Activated CD4-positive, alpha-beta T cell treated with anti-CD3 and anti-CD28 coated beads, Interleukin-2, amount 10 ng/mL, durations not matched to agents 7 days and 5 days (primary cell): ENCODE measurements around the gene HAPSTR1. TPM values are rescaled to one million over a fixed set of nuclear protein-coding genes. Genes with fewer than 3 reads are reported as not detected.
A peak's percentile ranks its signal among the peaks of the same experiment; 100 is the strongest.

Experiments used
- CTCF ChIA-PET: fragments of 350-600 bp; sonication (Branson Sonifier 250); formaldehyde crosslinking; loops from one replicate; lab custom pipeline; 2021; ENCODE audit warnings: antibody characterized with exemption; lab: Charles Lee
- POLR2A ChIA-PET: fragments of 350-600 bp; sonication (Branson Sonifier 250); formaldehyde crosslinking; loops from one replicate; lab custom pipeline; 2021; ENCODE audit warnings: antibody characterized with exemption; lab: Charles Lee
- DNase-seq: peaks from one replicate; pipeline ENCODE4 v3.0.0-alpha.2; 2020
- H3K27ac Mint-ChIP-seq: one replicate; pipeline ENCODE4 v1.8.0; 2021; ENCODE audit warnings: mild to moderate bottlenecking, moderate library complexity, mixed read lengths
- H3K27me3 Mint-ChIP-seq: one replicate; pipeline ENCODE4 v1.8.0; 2021; ENCODE audit warnings: mixed read lengths
- H3K36me3 Mint-ChIP-seq: one replicate; pipeline ENCODE4 v1.8.0; 2021; ENCODE audit warnings: low read depth, mixed read lengths
- H3K4me1 Mint-ChIP-seq: one replicate; pipeline ENCODE4 v1.8.0; 2021; ENCODE audit warnings: mixed read lengths
- H3K4me3 Mint-ChIP-seq: one replicate; pipeline ENCODE4 v1.8.0; 2021; ENCODE audit warnings: mild to moderate bottlenecking, moderate library complexity, mixed read lengths
- H3K9me3 Mint-ChIP-seq: one replicate; pipeline ENCODE4 v1.8.0; 2021; ENCODE audit warnings: mixed read lengths
- total RNA-seq, 2 experiments: library from RNA; stranded (reverse); gene quantifications; one replicate each; pipeline ENCODE4 v1.2.3, GENCODE V29; 2021

HAPSTR1 gene
- total RNA-seq, 2 experiments from 2014 or later, result 55.0 to 55.6 TPM

DNA sequence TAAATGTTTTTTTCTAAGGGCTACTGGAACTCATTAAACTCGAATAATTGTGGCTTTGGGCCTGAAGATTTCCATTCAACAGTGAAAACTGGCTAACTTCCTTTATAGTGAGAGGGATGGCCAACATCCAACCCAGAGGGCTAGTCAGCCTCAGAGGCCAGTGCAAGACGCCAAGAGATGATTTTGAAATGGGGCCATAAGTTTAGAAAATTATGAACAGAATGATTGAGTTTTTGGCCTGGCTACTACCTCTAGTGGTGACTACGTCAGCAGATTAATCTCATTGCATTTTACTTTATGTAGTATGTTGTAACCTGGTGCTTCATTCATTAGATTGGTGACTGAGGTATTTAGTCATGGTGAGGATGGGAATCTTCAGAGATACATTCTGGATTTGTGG, 28.4 kb downstream of the HAPSTR1 start:
- no peak for DNase-seq
- Mint-ChIP-seq H3K27me3 (no peaks in the 10 kb centered on the region), H3K36me3 (peaks cover 61% of the 10 kb centered on the region), H3K9me3 (no peaks in the 10 kb centered on the region), H3K27ac (no peak overlapping the region), H3K4me3 (no peak overlapping the region), H3K4me1 (peaks cover 44% of the 10 kb centered on the region)
- POLR2A ChIA-PET, result no interaction called here
- CTCF ChIA-PET, result no interaction called here

DNA sequence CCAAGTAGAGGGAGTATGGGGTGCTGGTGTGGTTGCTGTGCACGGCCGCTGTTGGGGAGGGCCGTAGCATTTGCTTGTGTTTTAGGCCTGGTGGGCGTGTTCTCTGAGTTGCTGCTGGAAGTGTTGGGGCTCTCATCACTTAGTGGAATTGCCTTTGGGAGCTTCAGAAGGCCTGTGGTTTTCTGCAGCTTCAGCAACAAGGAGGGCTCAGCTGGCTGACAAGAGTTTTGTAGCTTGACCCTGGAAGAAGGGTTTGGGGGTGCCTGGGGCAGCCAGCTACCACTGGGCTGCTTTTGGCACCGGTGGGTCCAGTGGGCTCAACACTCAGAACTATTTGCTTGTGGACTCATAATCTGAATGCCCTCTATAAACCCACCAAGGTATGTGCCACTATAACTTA, 30.9 kb downstream of the HAPSTR1 start:
- H3K4me1 Mint-ChIP-seq, result peaks cover 45% of the 10 kb centered on the region
- POLR2A ChIA-PET, result no interaction called here
- no peak overlapping the region for H3K4me3 Mint-ChIP-seq
- peaks cover 40% of the 10 kb centered on the region for H3K36me3 Mint-ChIP-seq
- CTCF ChIA-PET, result interaction anchor here (0.5 to 1.3 kb wide), 3 partner anchors 14 to 54 kb away, joined by 4 to 5 read pairs (median 5); no protein-coding TSS in a partner anchor
- DNase-seq, result no peak
- no peak overlapping the region for H3K27ac Mint-ChIP-seq
- no peaks in the 10 kb centered on the region for H3K9me3 Mint-ChIP-seq
- no peaks in the 10 kb centered on the region for H3K27me3 Mint-ChIP-seq

DNA sequence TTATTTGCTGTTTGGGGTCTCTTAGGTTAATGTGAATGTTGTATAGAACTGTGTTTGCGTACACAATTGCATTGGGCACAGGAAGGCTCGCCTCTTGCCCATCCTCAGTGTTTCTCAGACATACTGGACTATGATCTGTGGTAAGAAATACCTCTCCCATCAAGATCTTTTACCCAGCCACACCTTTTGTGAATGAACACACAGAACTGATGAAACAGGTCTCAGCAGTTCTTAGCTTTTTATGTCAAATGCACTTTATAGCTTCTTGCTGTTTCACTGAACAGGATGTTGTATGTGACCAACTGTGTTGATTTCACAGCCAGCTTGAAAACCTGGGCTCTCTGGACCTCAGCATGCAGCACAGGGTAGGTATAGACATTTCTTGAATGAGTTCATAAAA, 31.5 kb downstream of the HAPSTR1 start:
- H3K27ac Mint-ChIP-seq, result peak overlapping the region; percentile 31
- ChIA-PET POLR2A (no interaction called here), CTCF (interaction anchor here (0.5 to 1.3 kb wide), 3 partner anchors 13 to 54 kb away, joined by 4 to 5 read pairs (median 5); no protein-coding TSS in a partner anchor)
- no peaks in the 10 kb centered on the region for H3K27me3 Mint-ChIP-seq
- H3K36me3 Mint-ChIP-seq, result peaks cover 35% of the 10 kb centered on the region
- no peak for DNase-seq
- no peaks in the 10 kb centered on the region for H3K9me3 Mint-ChIP-seq
- peaks cover 48% of the 10 kb centered on the region for H3K4me1 Mint-ChIP-seq
- H3K4me3 Mint-ChIP-seq, result no peak overlapping the region

DNA sequence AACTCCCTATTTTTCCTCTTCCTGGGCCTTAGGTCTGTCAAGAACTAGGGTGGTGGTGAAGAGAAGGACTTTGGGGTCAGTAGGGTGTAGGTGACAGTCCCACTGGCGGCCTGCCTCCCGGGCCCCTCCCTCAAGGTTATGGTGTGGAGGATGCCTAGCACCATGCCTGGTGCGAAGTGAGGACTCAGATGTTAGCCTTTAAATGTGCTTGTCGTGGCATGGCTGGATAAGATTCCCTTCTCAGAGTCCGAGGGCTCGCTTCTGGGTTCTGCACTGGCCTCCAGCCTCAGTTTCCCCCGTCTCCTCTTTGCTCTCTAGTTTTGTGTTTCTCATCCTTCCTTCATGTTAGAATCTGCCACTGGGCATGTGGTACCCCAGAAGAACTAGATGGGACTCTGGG, 32.0 kb downstream of the HAPSTR1 start:
- H3K4me1 Mint-ChIP-seq, result peaks cover 53% of the 10 kb centered on the region
- no peaks in the 10 kb centered on the region for H3K9me3 Mint-ChIP-seq
- ChIA-PET CTCF (interaction anchor here (1.3 kb wide), 1 partner anchor 16 kb away, joined by 5 read pairs; no protein-coding TSS in a partner anchor), POLR2A (no interaction called here)
- H3K27ac Mint-ChIP-seq, result no peak overlapping the region
- H3K4me3 Mint-ChIP-seq, result no peak overlapping the region
- DNase-seq, result no peak
- peaks cover 33% of the 10 kb centered on the region for H3K36me3 Mint-ChIP-seq
- H3K27me3 Mint-ChIP-seq, result no peaks in the 10 kb centered on the region

DNA sequence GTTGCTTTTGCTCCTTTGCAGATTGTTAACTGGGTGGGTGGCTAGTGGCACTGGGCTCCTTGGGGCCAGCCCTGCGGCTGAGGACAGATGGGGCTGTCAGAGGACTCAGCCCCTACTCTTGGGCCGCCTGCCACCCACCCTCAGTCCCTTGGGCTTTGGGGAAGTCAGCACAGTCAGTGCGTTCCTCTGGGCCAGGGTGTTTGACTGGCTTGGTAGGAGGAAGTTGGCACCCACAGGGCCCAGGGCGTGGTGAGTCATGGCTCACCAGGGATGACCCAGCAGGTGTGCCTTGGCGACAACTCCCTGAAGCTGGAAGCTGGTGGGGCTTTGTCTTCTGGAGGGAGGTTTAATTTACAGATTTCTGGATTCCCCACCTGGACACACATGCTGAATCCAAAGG, 32.4 kb downstream of the HAPSTR1 start:
- H3K27me3 Mint-ChIP-seq, result no peaks in the 10 kb centered on the region
- H3K36me3 Mint-ChIP-seq, result peaks cover 29% of the 10 kb centered on the region
- CTCF ChIA-PET, result interaction anchor here (1.2 kb wide), 1 partner anchor 15 kb away, joined by 3 read pairs; no protein-coding TSS in a partner anchor
- peaks cover 56% of the 10 kb centered on the region for H3K4me1 Mint-ChIP-seq
- no peak overlapping the region for H3K4me3 Mint-ChIP-seq
- no peak overlapping the region for H3K27ac Mint-ChIP-seq
- no peak for DNase-seq
- no peaks in the 10 kb centered on the region for H3K9me3 Mint-ChIP-seq
- POLR2A ChIA-PET, result no interaction called here

DNA sequence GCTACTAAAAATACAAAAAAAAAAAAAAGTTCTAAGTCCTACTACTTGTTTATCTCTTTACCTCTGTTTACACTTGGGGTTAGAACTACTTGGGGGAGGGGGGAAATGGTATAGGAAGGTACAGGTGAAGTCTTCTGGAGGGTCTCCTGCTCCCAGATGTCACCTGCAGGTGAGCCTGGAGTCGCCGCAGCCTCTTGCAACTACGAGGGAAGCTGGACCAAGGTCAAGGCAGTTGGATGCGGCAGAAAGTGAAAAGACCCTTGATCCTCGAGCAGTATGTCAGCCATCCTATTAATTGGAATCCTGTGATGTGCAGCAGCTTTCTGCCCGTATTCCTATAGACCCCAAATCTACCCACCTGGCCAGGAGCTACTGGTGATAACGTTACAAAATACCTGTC, 33.0 kb downstream of the HAPSTR1 start:
- Mint-ChIP-seq H3K4me1 (peaks cover 57% of the 10 kb centered on the region), H3K27ac (peak overlapping the region; percentile 71)
- CTCF ChIA-PET, result interaction anchor here (1.2 to 1.7 kb wide), 2 partner anchors 14 to 15 kb away, joined by 3 to 4 read pairs; no protein-coding TSS in a partner anchor

DNA sequence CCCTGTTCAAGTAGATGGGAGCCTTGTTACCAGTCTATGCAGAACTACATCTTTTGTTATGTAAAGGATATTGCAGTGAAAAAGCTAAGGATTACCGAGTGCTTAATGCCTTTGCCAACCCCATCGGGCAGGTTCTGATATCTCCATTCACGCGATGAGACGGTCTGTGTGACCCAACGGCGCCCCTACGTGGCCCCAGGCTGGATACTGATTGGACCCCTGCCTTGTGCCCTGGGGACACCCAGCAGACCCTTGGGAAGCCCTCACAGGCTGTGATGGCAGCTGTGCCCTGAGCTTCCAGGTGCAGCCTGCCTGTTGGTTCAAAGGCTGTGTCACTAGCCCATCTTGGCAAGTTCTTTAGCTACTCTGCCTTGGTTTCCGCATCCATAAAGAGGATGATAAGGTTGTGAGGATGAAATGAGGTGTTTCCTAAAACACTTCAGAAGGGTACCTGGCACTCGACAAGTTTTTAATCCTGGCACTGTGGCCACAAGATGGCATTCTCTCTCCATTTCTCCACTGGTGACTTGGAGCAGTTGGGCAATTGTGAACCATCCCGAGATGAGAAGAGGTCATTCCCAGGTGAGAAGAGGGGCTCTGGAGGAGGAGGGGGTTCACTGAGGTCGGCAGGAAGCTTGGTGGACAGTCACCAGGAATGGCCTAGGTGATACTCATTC, 33.6 kb downstream of the HAPSTR1 start:
- peak overlapping the region; percentile 60 for H3K27ac Mint-ChIP-seq
- no peak for DNase-seq
- ChIA-PET POLR2A (no interaction called here), CTCF (interaction anchor here (0.6 to 1.7 kb wide), 3 partner anchors 14 to 1650 kb away, joined by 3 to 4 read pairs (median 3); no protein-coding TSS in a partner anchor)
- peaks cover 19% of the 10 kb centered on the region for H3K36me3 Mint-ChIP-seq
- H3K9me3 Mint-ChIP-seq, result no peaks in the 10 kb centered on the region
- no peak overlapping the region for H3K4me3 Mint-ChIP-seq
- peaks cover 54% of the 10 kb centered on the region for H3K4me1 Mint-ChIP-seq
- no peaks in the 10 kb centered on the region for H3K27me3 Mint-ChIP-seq

More for the DNA sequence above, 33.0 kb downstream of the HAPSTR1 start:
- Mint-ChIP-seq H3K4me3 (no peak overlapping the region), H3K36me3 (peaks cover 25% of the 10 kb centered on the region), H3K27me3 (no peaks in the 10 kb centered on the region), H3K9me3 (no peaks in the 10 kb centered on the region)
- POLR2A ChIA-PET, result no interaction called here
- DNase-seq, result no peak

DNA sequence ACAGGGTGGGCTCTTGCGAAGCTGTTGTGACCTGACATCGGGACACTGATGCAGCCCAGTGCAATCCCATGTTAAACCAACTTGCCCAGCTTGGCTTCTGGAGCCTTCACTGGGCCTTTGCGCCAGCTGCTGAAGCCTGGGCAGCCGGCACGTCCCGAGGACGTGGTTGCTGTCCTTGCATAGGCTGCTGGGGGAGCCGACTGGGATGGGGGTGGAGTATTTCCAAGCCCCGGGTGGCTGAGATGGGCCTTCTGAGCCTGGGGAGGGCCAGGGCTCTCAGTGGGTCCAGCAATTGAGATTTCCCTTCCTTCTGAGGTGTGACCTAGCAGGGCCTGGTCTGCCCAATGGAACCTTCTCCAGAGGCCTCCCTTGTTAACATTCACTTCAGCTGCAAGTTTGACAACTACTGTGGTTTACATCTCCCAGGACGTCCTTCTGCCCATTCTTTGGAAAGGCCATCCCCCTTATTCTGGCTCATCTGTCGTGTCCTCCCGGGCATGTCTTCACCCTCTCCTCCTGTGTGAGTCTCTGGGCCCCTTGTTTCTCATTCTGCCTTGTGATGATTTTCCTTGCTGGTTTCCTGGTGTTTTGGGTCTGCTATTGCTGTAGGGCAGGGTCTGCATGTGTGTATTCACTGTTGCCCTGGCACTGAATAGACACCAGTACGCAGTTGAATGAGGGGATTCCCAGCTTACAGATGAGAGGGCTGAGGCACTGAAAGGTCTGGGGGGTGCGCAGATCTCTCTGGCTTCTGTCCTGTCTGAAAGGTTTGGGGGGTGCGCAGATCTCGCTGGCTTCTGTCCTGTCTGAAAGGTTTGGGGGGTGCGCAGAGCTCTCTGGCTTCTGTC, 34.4 kb downstream of the HAPSTR1 start:
- ChIA-PET POLR2A (no interaction called here), CTCF (interaction anchor here (0.6 to 1.7 kb wide), 5 partner anchors 9 to 1649 kb away, joined by 3 to 6 read pairs (median 4); no protein-coding TSS in a partner anchor)
- H3K27ac Mint-ChIP-seq, result peak overlapping the region; percentile 25
- H3K36me3 Mint-ChIP-seq, result peaks cover 15% of the 10 kb centered on the region
- H3K27me3 Mint-ChIP-seq, result no peaks in the 10 kb centered on the region
- H3K4me1 Mint-ChIP-seq, result peaks cover 55% of the 10 kb centered on the region
- no peak overlapping the region for H3K4me3 Mint-ChIP-seq
- no peak for DNase-seq
- H3K9me3 Mint-ChIP-seq, result no peaks in the 10 kb centered on the region

DNA sequence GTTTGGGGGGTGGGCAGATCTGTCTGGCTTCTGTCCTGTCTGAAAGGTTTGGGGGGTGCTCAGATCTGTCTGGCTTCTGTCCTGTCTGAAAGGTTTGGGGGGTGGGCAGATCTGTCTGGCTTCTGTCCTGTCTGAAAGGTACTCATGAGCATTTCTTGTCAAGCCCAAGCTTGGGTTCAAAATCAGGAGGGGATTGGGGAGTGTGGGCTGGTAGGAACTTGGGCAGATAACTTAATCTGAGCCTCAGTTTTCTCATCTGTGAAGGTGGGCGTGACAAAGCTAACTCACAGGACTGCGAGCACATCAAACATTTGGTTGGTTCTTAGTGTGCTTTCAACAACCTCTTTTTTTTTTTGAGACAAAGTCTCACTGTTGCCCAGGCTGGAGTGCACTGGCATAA, 35.2 kb downstream of the HAPSTR1 start:
- Mint-ChIP-seq H3K27ac (peak overlapping the region; percentile 73), H3K27me3 (no peaks in the 10 kb centered on the region), H3K9me3 (no peaks in the 10 kb centered on the region), H3K4me3 (no peak overlapping the region), H3K4me1 (peaks cover 55% of the 10 kb centered on the region), H3K36me3 (peaks cover 15% of the 10 kb centered on the region)
- DNase-seq, result no peak
- ChIA-PET CTCF (interaction anchor here (0.6 to 1.4 kb wide), 4 partner anchors 8 to 244 kb away, joined by 3 to 6 read pairs (median 4); no protein-coding TSS in a partner anchor), POLR2A (no interaction called here)

DNA sequence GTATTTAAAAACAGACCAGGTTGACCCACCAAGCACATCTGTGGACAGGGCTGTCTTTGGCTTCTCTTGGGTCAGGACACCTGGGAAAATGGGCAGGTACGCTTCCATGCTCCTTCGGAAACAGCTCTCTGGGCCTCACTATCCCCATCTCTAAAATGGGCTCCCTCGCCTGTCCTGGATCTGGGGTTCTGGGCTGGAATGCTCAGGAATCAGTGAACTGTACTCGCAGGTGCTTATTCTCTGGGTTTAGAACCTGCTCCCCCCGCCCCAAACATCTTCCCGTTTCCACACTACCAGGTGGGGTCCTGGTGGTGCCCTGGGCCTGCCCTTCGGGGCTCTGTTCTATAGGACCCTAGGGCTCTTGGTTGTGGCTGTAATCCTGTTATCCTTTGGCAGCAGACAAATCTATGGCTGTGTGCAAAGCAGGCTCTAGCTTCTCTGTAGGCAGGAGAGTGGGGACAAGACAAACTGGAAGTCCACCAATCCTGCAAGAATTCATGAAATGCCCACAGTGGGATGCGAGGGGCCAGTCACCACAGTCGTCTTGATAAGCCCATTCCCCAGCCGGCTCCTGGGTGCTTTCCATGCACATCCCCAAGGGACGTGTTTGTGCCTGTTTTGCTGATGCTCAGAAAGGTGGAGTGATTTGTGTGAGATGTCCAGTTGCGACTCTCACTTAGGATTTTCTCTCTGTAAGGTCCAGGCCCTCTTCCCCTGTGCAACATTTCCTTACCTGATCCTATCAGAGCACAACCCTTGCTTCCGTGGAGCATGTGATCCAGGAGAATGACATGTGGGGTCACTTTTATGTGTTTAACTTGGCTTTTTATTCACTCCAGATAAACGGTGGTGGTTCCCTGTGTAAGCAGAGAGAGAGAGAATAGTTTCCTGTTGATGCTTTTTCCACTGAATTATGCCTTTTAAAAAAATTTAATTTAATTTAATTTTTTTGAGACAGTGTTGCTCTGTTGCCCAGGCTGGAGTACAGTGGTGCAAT, 37.2 kb downstream of the HAPSTR1 start:
- H3K4me3 Mint-ChIP-seq, result no peak overlapping the region
- H3K9me3 Mint-ChIP-seq, result no peaks in the 10 kb centered on the region
- H3K36me3 Mint-ChIP-seq, result peaks cover 10% of the 10 kb centered on the region
- no peak for DNase-seq
- peaks cover 49% of the 10 kb centered on the region for H3K4me1 Mint-ChIP-seq
- H3K27ac Mint-ChIP-seq, result peak overlapping the region; percentile 38
- no peaks in the 10 kb centered on the region for H3K27me3 Mint-ChIP-seq
- CTCF ChIA-PET, result interaction anchor here (1.4 kb wide), 1 partner anchor 10 kb away, joined by 4 read pairs; no protein-coding TSS in a partner anchor
- POLR2A ChIA-PET, result no interaction called here

DNA sequence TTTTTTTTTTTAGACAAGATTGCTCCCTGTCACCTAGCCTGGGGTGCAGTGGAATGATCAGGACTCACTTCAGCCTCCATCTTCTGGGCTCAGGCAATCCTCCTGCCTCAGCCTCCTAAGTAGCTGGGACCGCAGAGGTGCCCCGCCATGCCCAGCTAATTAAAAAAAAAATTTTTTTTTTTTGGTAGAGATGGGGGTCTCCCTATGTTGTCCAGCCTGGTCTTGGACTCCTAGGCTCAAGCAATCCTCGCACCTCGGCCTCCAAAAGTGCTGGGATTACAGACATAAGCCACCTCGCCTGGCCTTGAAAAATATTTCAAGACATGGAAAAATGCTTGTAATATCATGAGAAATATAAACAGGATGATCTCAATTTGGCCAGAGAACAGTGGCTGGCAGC, 42.9 kb downstream of the HAPSTR1 start:
- no peaks in the 10 kb centered on the region for H3K9me3 Mint-ChIP-seq
- CTCF ChIA-PET, result interaction anchor here (1.2 to 1.6 kb wide), 5 partner anchors 8 to 254 kb away, joined by 3 to 4 read pairs (median 3); partner anchors contain the start of gene LITAFD
- H3K4me3 Mint-ChIP-seq, result no peak overlapping the region
- H3K36me3 Mint-ChIP-seq, result no peaks in the 10 kb centered on the region
- peaks cover 23% of the 10 kb centered on the region for H3K4me1 Mint-ChIP-seq
- no peak for DNase-seq
- H3K27me3 Mint-ChIP-seq, result peaks cover 2% of the 10 kb centered on the region
- H3K27ac Mint-ChIP-seq, result no peak overlapping the region
- POLR2A ChIA-PET, result no interaction called here

DNA sequence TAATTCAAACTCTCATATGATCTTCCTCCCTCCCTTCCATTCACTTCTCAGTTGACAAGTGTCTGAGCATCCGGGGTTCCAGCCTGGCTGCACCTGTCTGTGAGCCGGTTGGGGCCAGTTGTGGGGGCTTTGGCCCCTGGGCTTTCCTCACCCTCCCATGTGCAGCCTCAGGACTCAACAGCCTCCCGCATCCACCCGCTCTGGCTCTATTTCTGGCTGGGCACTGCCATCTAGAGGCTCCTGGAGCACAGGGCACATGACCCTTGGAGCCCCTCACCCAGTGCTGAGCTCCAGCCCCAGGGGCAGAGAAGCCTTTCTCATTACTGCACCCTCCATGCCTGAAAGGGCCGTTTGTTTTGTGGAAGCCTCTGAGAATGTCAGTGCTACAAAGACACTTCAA, 43.3 kb downstream of the HAPSTR1 start:
- H3K36me3 Mint-ChIP-seq, result no peaks in the 10 kb centered on the region
- ChIA-PET POLR2A (no interaction called here), CTCF (interaction anchor here (1.2 to 1.6 kb wide), 5 partner anchors 8 to 254 kb away, joined by 3 to 4 read pairs (median 3); partner anchors contain the start of gene LITAFD)
- H3K9me3 Mint-ChIP-seq, result no peaks in the 10 kb centered on the region
- peaks cover 24% of the 10 kb centered on the region for H3K4me1 Mint-ChIP-seq
- H3K27me3 Mint-ChIP-seq, result peaks cover 2% of the 10 kb centered on the region
- H3K4me3 Mint-ChIP-seq, result no peak overlapping the region
- DNase-seq, result peak; percentile 60
- no peak overlapping the region for H3K27ac Mint-ChIP-seq
